GM12878 (cell line): ENCODE data around the gene DNAH9. TPM values are rescaled to one million over a fixed set of nuclear protein-coding genes. Genes with fewer than 3 reads are reported as not detected.

Source experiments
- ATAC-seq: fragments of 200-7000 bp; cut with Tn5 transposase; 3 replicates; pipeline ENCODE4 v1.9.1; 2020; ENCODE audit warnings: mild to moderate bottlenecking, moderate library complexity
- BruUV-seq: library from RNA; stranded (reverse); fragments of 400-500 nt; replicated peaks from 2 replicates; lab custom pipeline; 2021; lab: Mats Ljungman, UMichigan
- CTCF ChIA-PET: fragments of 300-600 bp; sonication (Branson Sonifier 250); formaldehyde crosslinking; extraction: SDS; loops from one replicate; lab custom pipeline; 2021; ENCODE audit warnings: inconsistent platforms; lab: Yijun Ruan, JAX
- POLR2A ChIA-PET: fragments of 350-600 bp; formaldehyde crosslinking; extraction: SDS; loops from one replicate; lab custom pipeline; 2021; ENCODE audit warnings: inconsistent platforms; lab: Charles Lee
- RAD21 ChIA-PET: fragments of 300-600 bp; sonication (Branson Sonifier 250); formaldehyde crosslinking; loops from one replicate; lab custom pipeline; 2023; ENCODE audit warnings: antibody characterized with exemption; ENCODE audit not compliant: unreplicated experiment; lab: Charles Lee
- SMC1A ChIA-PET: fragments of 300-600 bp; sonication (Branson Sonifier 250); formaldehyde crosslinking; loops from one replicate; lab custom pipeline; 2023; ENCODE audit not compliant: unreplicated experiment, uncharacterized antibody; lab: Charles Lee
- DNase-seq: peaks from one replicate; pipeline ENCODE4 v3.0.0-alpha.2; 2011; ENCODE audit warnings: low read depth, low spot score
- FAIRE-seq: peaks from 3 replicates; lab custom pipeline; 2011; peaks lifted over from hg19 to GRCh38; lab: Jason Lieb, UNC
- H2AFZ ChIP-seq: 2 replicates; pipeline ENCODE4 v1.6.0; 2011; ENCODE audit warnings: low read depth, low read length, control low read depth; ENCODE audit not compliant: control insufficient read depth
- H3K27ac ChIP-seq: 2 replicates; pipeline ENCODE4 v1.5.1; 2011; ENCODE audit warnings: control low read depth; ENCODE audit not compliant: control insufficient read depth, insufficient read depth
- H3K27me3 ChIP-seq, 2 experiments: replicated peaks in 1 of 2; 2 replicates each; pipeline versions ENCODE4 v1.6.0 to v1.6.1; 2011; ENCODE audit warnings: low read length in 1 of 2; ENCODE audit not compliant: control insufficient read depth in 2 of 2, insufficient read depth in 2 of 2
- H3K36me3 ChIP-seq, 2 experiments: 2 replicates each; pipeline ENCODE4 v1.5.1; 2011; ENCODE audit warnings: low read length in 1 of 2; ENCODE audit not compliant: control insufficient read depth in 2 of 2, insufficient read depth in 2 of 2
- H3K4me1 ChIP-seq: 2 replicates; pipeline ENCODE4 v1.6.1; 2011; ENCODE audit warnings: mild to moderate bottlenecking, low read length, moderate library complexity, mixed read lengths; ENCODE audit not compliant: control insufficient read depth, insufficient read depth
- H3K4me2 ChIP-seq: 2 replicates; pipeline ENCODE4 v1.6.0; 2011; ENCODE audit warnings: control low read depth; ENCODE audit not compliant: control insufficient read depth, insufficient read depth
- H3K4me3 ChIP-seq: fragments of 200-600 bp; sonication (generic); 2 replicates; pipeline ENCODE4 v1.5.1; 2016
- H3K79me2 ChIP-seq: 2 replicates; pipeline ENCODE4 v1.6.0; 2011; ENCODE audit warnings: low read length; ENCODE audit not compliant: control insufficient read depth, insufficient read depth
- H3K9ac ChIP-seq: 2 replicates; pipeline ENCODE4 v1.8.0; 2011; ENCODE audit warnings: low read length, control low read depth, mixed read lengths; ENCODE audit not compliant: control insufficient read depth, insufficient read depth
- H3K9me3 ChIP-seq: replicated peaks from 3 replicates; pipeline ENCODE4 v1.5.1; 2011; ENCODE audit warnings: mild to moderate bottlenecking, low read length; ENCODE audit not compliant: control insufficient read depth, insufficient read depth
- H4K20me1 ChIP-seq: 2 replicates; pipeline ENCODE4 v1.6.0; 2011; ENCODE audit not compliant: control insufficient read depth, insufficient read depth
- BHLHE40 ChIP-seq, 2 experiments: fragments of 450-650 bp in 1 of 2; IDR thresholded peaks; 2 replicates each; pipeline ENCODE4 v1.6.1; 2011 to 2017; ENCODE audit warnings: low read depth in 2 of 2, borderline replicate concordance in 1 of 2, improper control_type of control experiment in 1 of 2, low read length in 1 of 2, mild to moderate bottlenecking in 1 of 2
- BRCA1 ChIP-seq: IDR thresholded peaks from 2 replicates; pipeline ENCODE4 v1.6.1; 2011; ENCODE audit warnings: low read depth, low read length, improper control_type of control experiment
- CREB1 ChIP-seq: IDR thresholded peaks from 2 replicates; pipeline ENCODE4 v1.6.1; 2012; ENCODE audit warnings: low read depth, mild to moderate bottlenecking, inconsistent platforms
- ETV6 ChIP-seq, 2 experiments: fragments of 450-650 bp in 1 of 2; IDR thresholded peaks in 1 of 2; conservative IDR thresholded peaks in 1 of 2; 2 replicates each; pipeline ENCODE4 v1.6.1; 2014; ENCODE audit warnings: antibody characterized with exemption in 1 of 2, borderline replicate concordance in 1 of 2, low read depth in 1 of 2, mild to moderate bottlenecking in 1 of 2, moderate library complexity in 1 of 2
- FOXK2 ChIP-seq: fragments of 450-650 bp; IDR thresholded peaks from 2 replicates; pipeline ENCODE4 v1.6.1; 2017; ENCODE audit warnings: mild to moderate bottlenecking, moderate library complexity
- LARP7 ChIP-seq: fragments of 450-650 bp; IDR thresholded peaks from 2 replicates; pipeline ENCODE4 v1.6.1; 2017; ENCODE audit warnings: mild to moderate bottlenecking
- MYB ChIP-seq: fragments of 150-350 bp; IDR thresholded peaks from 2 replicates; pipeline ENCODE4 v1.6.1; 2014; ENCODE audit warnings: mild to moderate bottlenecking, low read depth, low read length, borderline replicate concordance
- RELA ChIP-seq: fragments of 450-650 bp; IDR thresholded peaks from 2 replicates; pipeline ENCODE4 v1.8.0; 2014; ENCODE audit warnings: borderline replicate concordance; ENCODE audit not compliant: partially characterized antibody
- SMAD1 ChIP-seq: fragments of 450-650 bp; IDR thresholded peaks from 2 replicates; pipeline ENCODE4 v1.6.1; 2018; ENCODE audit warnings: mild to moderate bottlenecking, low read depth; ENCODE audit not compliant: partially characterized antibody
- SP1 ChIP-seq: IDR thresholded peaks from one replicate; pipeline ENCODE4 v1.6.1; 2011; ENCODE audit warnings: low read depth, low read length
- SUZ12 ChIP-seq: fragments of 200-600 bp; sonication (generic); IDR thresholded peaks from one replicate; pipeline ENCODE4 v1.6.1; 2018; ENCODE audit warnings: antibody characterized with exemption, mild to moderate bottlenecking; ENCODE audit not compliant: unreplicated experiment
- ZNF274 ChIP-seq: IDR thresholded peaks from one replicate; pipeline ENCODE4 v1.8.0; 2011; ENCODE audit not compliant: insufficient read length, insufficient read depth
- ZNF384 ChIP-seq: IDR thresholded peaks from 2 replicates; pipeline ENCODE4 v1.6.1; 2012; ENCODE audit warnings: low read depth, mild to moderate bottlenecking, low read length, improper control_type of control experiment, borderline replicate concordance
- WGBS: methylation state at CpG from one replicate; pipeline ENCODE4 v1.1.6; 2016; ENCODE audit warnings: low lambda C conversion rate; ENCODE audit not compliant: insufficient replicate concordance, insufficient coverage; ENCODE audit errors: missing lambda C conversion rate; 5-methylcytosine and 5-hydroxymethylcytosine counted together
- in situ Hi-C: fragments of 300-500 bp; cut with MboI; formaldehyde crosslinking; loops from 9 replicates; pipeline ENCODE4 v1.14.3; 2018; ENCODE audit warnings: mixed read lengths
- intact Hi-C: fragments of 100-400 bp; cut with micrococcal nuclease; formaldehyde crosslinking; loops from one replicate; pipeline ENCODE4 v1.14.2; 2022; ENCODE audit not compliant: unreplicated experiment
- polyA plus RNA-seq, 11 experiments: library from polyadenylated mRNA; depleted of rRNA in 4 of 11; unstranded in 6 of 11; stranded (reverse) in 5 of 11; fragments of >200 nt; fragmentation: Nextera tagmentation in 4 of 11; fragmentation: Illumina TruSeq in 1 of 11; extraction: Ambion mirVana in 4 of 11; extraction: Trizol in 1 of 11; gene quantifications; 1 replicate in 1 of 11; 2 replicates in 10 of 11; pipeline versions ENCODE4 v1.2.1 to v1.2.3, GENCODE V29; 2011 to 2016; ENCODE audit warnings: inconsistent platforms in 2 of 11, missing spikeins in 2 of 11, low read depth in 1 of 11
- total RNA-seq, 4 experiments: library from RNA; depleted of rRNA in 3 of 4; stranded (reverse); fragments of >200 nt in 3 of 4; fragmentation: Illumina TruSeq in 1 of 4; extraction: Trizol in 1 of 4; gene quantifications; 2 replicates each; pipeline versions ENCODE4 v1.2.1 to v1.2.3, GENCODE V29; 2013 to 2021
- TF ChIP-seq, protein P1 (sequence below): fragments of 450-650 bp; IDR thresholded peaks from 2 replicates; pipeline ENCODE4 v1.6.1; 2014; ENCODE audit warnings: mild to moderate bottlenecking
- TF ChIP-seq, protein P2 (sequence below): fragments of 150-350 bp; IDR thresholded peaks from 2 replicates; pipeline ENCODE4 v1.6.1; 2016; ENCODE audit warnings: low read depth, low read length

The DNAH9 gene
- total and polyA plus RNA-seq, 10 of the 15 experiments (the other 5 are each of a cell fraction or from before 2014, with no cell fraction given) = 0.10 to 0.40 (median 0.19) TPM; not detected in 7

DNA sequence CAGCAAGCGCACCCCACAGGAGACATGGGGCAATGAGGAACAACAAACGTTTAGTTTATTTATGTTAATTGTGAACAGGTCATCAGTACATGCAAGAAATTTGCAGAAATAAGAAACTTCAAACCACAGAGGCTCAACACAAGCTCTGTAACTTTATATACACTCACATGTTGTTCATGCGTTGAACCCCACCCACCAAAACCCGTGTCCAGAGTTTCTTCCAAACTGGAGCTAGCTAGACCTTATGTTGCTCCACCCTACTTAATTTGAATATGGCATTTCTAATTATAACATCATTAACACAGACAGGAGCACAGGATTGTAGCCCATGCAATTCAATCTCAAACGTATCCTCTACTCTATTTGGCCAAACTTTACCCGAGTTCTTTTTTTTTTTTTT lies 206.9 kb downstream of the DNAH9 start:
- WGBS = 44% methylated on average over 6 of the region's 6 CpGs
- BruUV-seq = no TSS peak
- ChIA-PET RAD21 (no interaction called here), POLR2A (interaction anchor here (0.7 kb wide), 1 partner anchor 275 kb away, joined by 3 read pairs; no protein-coding TSS in a partner anchor), SMC1A (no interaction called here), CTCF (no interaction called here)
- no peak overlapping the region for H3K4me3 ChIP-seq
- in situ Hi-C loops (loop anchor here (10.0 kb wide), 1 partner anchor 70 kb away; no protein-coding TSS in a partner anchor), intact Hi-C loops (no loop called here)
- no peaks in the 10 kb centered on the region for H3K4me1 ChIP-seq
- H2AFZ ChIP-seq = no peak overlapping the region
- no peaks in the 10 kb centered on the region for H3K27me3 ChIP-seq
- H3K36me3 ChIP-seq = no peaks in the 10 kb centered on the region
- H3K9ac ChIP-seq = no peak overlapping the region
- no peak for DNase-seq
- H4K20me1 ChIP-seq = no peaks in the 10 kb centered on the region
- no peaks in the 10 kb centered on the region for H3K79me2 ChIP-seq
- no peaks in the 10 kb centered on the region for H3K9me3 ChIP-seq
- TF ChIP-seq BRCA1 (no peak), ZNF384 (no peak), MYB (no peak), FOXK2 (no peak), LARP7 (no peak), SUZ12 (no peak), ZNF274 (no peak), BHLHE40 (IDR thresholded peaks at IDR 0.05; ENCODE audit: borderline replicate concordance in 1 of 2, low read depth in 2 of 2, low read length in 1 of 2) (no peak), ETV6 (conservative IDR thresholded peaks at IDR 0.05 in 1 of 2, IDR thresholded peaks at IDR 0.05 in 1 of 2; ENCODE audit: borderline replicate concordance in 1 of 2, low read depth in 1 of 2) (no peak), RELA (no peak), CREB1 (no peak), SP1 (no peak), SMAD1 (no peak)
- TF ChIP-seq, protein P1, sequence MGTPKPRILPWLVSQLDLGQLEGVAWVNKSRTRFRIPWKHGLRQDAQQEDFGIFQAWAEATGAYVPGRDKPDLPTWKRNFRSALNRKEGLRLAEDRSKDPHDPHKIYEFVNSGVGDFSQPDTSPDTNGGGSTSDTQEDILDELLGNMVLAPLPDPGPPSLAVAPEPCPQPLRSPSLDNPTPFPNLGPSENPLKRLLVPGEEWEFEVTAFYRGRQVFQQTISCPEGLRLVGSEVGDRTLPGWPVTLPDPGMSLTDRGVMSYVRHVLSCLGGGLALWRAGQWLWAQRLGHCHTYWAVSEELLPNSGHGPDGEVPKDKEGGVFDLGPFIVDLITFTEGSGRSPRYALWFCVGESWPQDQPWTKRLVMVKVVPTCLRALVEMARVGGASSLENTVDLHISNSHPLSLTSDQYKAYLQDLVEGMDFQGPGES = no peak
- TF ChIP-seq, protein P2, sequence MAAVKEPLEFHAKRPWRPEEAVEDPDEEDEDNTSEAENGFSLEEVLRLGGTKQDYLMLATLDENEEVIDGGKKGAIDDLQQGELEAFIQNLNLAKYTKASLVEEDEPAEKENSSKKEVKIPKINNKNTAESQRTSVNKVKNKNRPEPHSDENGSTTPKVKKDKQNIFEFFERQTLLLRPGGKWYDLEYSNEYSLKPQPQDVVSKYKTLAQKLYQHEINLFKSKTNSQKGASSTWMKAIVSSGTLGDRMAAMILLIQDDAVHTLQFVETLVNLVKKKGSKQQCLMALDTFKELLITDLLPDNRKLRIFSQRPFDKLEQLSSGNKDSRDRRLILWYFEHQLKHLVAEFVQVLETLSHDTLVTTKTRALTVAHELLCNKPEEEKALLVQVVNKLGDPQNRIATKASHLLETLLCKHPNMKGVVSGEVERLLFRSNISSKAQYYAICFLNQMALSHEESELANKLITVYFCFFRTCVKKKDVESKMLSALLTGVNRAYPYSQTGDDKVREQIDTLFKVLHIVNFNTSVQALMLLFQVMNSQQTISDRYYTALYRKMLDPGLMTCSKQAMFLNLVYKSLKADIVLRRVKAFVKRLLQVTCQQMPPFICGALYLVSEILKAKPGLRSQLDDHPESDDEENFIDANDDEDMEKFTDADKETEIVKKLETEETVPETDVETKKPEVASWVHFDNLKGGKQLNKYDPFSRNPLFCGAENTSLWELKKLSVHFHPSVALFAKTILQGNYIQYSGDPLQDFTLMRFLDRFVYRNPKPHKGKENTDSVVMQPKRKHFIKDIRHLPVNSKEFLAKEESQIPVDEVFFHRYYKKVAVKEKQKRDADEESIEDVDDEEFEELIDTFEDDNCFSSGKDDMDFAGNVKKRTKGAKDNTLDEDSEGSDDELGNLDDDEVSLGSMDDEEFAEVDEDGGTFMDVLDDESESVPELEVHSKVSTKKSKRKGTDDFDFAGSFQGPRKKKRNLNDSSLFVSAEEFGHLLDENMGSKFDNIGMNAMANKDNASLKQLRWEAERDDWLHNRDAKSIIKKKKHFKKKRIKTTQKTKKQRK = no peak
- no peak overlapping the region for H3K27ac ChIP-seq
- no peak for FAIRE-seq
- H3K4me2 ChIP-seq = no peak overlapping the region
- no peak for ATAC-seq
